ENCODE data around the gene LMBRD2. TPM values are rescaled to one million over a fixed set of nuclear protein-coding genes. Genes with fewer than 3 reads are reported as not detected.

Gene LMBRD2
- total and polyA plus RNA-seq, 9 donors: 2.0 to 8.8 (median 6.3) TPM

DNA sequence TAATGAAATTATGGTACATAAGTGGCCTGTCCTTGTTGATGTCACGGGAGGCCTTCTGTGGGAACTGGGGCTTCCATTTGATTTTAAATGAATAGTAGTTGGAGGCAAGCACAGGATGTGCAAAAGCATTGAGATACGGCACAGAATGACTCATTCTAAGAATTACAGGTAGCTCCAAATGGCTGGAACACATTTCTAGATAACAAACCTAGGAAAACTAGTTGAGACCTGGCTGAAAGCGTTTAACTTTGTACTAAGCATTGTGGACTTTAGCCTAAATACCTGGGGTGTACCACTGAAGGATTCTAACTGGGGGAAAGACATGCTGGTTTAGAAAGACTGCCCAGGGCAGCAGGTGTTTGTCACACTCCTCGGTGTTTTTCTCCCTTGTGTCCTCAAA lies 9.7 kb upstream of the LMBRD2 start:
- Histone ChIP-seq H3K4me3 (no peak overlapping the region), H3K4me1 (ENCODE audit: insufficient read depth) (peaks cover under 1% of the 10 kb centered on the region), H3K36me3 (no peaks in the 10 kb centered on the region), H3K9me3 (no peaks in the 10 kb centered on the region), H3K27ac (no peak overlapping the region), H3K27me3 (no peaks in the 10 kb centered on the region)
- TF ChIP-seq, protein P1, sequence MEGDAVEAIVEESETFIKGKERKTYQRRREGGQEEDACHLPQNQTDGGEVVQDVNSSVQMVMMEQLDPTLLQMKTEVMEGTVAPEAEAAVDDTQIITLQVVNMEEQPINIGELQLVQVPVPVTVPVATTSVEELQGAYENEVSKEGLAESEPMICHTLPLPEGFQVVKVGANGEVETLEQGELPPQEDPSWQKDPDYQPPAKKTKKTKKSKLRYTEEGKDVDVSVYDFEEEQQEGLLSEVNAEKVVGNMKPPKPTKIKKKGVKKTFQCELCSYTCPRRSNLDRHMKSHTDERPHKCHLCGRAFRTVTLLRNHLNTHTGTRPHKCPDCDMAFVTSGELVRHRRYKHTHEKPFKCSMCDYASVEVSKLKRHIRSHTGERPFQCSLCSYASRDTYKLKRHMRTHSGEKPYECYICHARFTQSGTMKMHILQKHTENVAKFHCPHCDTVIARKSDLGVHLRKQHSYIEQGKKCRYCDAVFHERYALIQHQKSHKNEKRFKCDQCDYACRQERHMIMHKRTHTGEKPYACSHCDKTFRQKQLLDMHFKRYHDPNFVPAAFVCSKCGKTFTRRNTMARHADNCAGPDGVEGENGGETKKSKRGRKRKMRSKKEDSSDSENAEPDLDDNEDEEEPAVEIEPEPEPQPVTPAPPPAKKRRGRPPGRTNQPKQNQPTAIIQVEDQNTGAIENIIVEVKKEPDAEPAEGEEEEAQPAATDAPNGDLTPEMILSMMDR (IDR thresholded peaks at IDR 0.05): no peak
- TF ChIP-seq POLR2A (IDR thresholded peaks at IDR 0.05): no peak
- WGBS, 3 donors: 93 to 97% (median 96%) methylated on average over 4 of the region's 4 CpGs
- intact Hi-C loops (cut with DNase I): no loop called here
- no peak for DNase-seq

DNA sequence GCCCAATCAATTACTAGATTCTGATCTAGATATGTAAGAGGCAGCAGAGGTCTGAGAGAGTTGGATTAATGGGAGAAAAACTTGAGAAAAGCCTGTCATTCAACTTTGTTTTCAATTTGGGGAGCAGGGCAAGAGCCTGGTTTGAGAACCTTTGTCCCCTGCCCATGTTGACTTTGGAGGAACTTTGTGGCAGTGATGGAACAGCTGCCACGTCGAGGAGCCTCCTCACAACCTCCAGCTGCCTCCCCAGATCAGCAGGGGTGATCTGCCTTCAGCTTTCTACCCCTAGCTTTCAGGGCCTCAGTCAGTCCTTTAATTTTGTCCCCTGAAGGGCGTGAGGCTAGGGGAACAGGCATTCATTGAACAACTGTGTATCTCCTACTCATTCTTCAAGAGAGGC lies 8.9 kb upstream of the LMBRD2 start:
- no peak overlapping the region for H3K27ac ChIP-seq
- H3K9me3 ChIP-seq: no peaks in the 10 kb centered on the region
- intact Hi-C loops (cut with DNase I): no loop called here
- no peak for DNase-seq
- 89 to 94% (median 93%) methylated on average over 3 of the region's 3 CpGs for WGBS, 3 donors
- H3K27me3 ChIP-seq: no peaks in the 10 kb centered on the region
- no peaks in the 10 kb centered on the region for H3K36me3 ChIP-seq
- TF ChIP-seq POLR2A (IDR thresholded peaks at IDR 0.05): no peak
- TF ChIP-seq, protein P1 (IDR thresholded peaks at IDR 0.05): no peak
- TF ChIP-seq EP300 (IDR thresholded peaks at IDR 0.05): no peak
- no peak overlapping the region for H3K4me3 ChIP-seq
- peaks cover 1% of the 10 kb centered on the region for H3K4me1 ChIP-seq (ENCODE audit: insufficient read depth)

DNA sequence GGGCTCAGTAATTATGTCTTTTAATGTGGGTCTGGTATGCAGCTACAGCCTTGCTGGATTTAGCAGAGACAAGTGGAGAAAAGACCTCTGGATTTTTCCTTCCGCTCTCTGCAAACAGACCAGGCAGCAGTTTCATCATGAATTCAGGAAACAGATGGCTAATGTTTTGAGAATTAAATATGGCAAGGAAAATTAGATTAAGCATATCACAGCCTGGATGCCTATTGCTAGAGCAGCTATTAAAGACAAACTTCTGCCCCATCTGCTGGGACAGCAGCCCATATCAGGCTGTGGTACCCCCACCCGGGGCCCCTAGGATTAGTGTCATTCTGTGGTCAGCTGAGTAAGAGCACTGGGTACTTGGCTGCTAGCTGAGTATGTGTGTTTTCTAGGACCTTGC lies 6.5 kb upstream of the LMBRD2 start:
- intact Hi-C loops (cut with DNase I): loop anchor here in 1 of 4 donors (10.0 kb wide), 1 partner anchor 1243 kb away; the partner anchor contains the start of genes BRIX1 and RAD1
- 34 to 70% (median 46%) methylated on average over 2 of the region's 2 CpGs for WGBS, 3 donors

DNA sequence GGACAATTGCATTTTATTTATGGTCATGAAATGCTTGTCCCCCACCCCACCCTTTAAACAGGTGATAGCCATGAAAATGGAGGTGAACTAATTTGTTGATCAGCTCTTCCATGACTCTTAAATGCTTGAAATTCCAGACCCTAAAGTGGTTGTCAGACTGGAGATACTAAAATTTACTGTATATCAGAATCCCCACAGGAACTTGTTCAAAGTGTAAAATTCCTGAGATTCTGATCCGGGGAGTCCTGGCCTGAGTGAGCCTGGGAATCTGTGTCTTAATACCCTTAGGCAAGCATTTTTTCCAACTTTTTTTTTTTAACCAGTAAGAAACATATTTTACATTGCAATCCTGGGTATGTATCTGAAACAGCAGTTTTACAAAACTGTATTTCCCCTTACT lies 4.9 kb upstream of the LMBRD2 start:
- DNase-seq: no peak
- TF ChIP-seq POLR2A (IDR thresholded peaks at IDR 0.05) (no peak), EP300 (IDR thresholded peaks at IDR 0.05) (no peak)
- TF ChIP-seq, protein P1 (IDR thresholded peaks at IDR 0.05): no peak
- Histone ChIP-seq H3K27ac (no peak overlapping the region), H3K4me1 (ENCODE audit: insufficient read depth) (peaks cover 3% of the 10 kb centered on the region), H3K4me3 (no peak overlapping the region), H3K27me3 (no peaks in the 10 kb centered on the region), H3K36me3 (no peaks in the 10 kb centered on the region), H3K9me3 (no peaks in the 10 kb centered on the region)
- intact Hi-C loops (cut with DNase I): loop anchor here in 1 of 4 donors (10.0 kb wide), 1 partner anchor 1242 kb away; the partner anchor contains the start of genes BRIX1 and RAD1
- WGBS, 3 donors: 7 to 17% (median 13%) methylated on average over 1 of the region's 1 CpG

More for the DNA sequence above, 6.5 kb upstream of the LMBRD2 start:
- H3K27ac ChIP-seq: no peak overlapping the region
- peaks cover 3% of the 10 kb centered on the region for H3K4me1 ChIP-seq (ENCODE audit: insufficient read depth)
- TF ChIP-seq, protein P1 (IDR thresholded peaks at IDR 0.05): no peak
- TF ChIP-seq EP300 (IDR thresholded peaks at IDR 0.05): no peak
- TF ChIP-seq POLR2A (IDR thresholded peaks at IDR 0.05): no peak
- H3K27me3 ChIP-seq: no peaks in the 10 kb centered on the region
- no peak for DNase-seq
- H3K9me3 ChIP-seq: no peaks in the 10 kb centered on the region
- no peaks in the 10 kb centered on the region for H3K36me3 ChIP-seq
- H3K4me3 ChIP-seq: no peak overlapping the region
